ENCODE measurements around the gene NRP2. TPM values are rescaled to one million over a fixed set of nuclear protein-coding genes. Genes with fewer than 3 reads are reported as not detected.

Gene NRP2
- total RNA-seq, 2 experiments from 2014 or later, result 2.9 to 3.3 TPM

GRCh38 chr2:205758500-205758899 lies 76.2 kb downstream of the NRP2 start:
- Mint-ChIP-seq H3K4me3 (no peak overlapping the region), H3K9me3 (no peaks in the 10 kb centered on the region), H3K36me3 (no peaks in the 10 kb centered on the region), H3K27ac (no peak overlapping the region), H3K27me3 (peaks cover 15% of the 10 kb centered on the region), H3K4me1 (no peaks in the 10 kb centered on the region)
- DNase-seq (no peak), ATAC-seq (ENCODE audit: low read depth) (no peak)
- POLR2A ChIA-PET, result no interaction called here

GRCh38 chr2:205759257-205759656 lies 77.0 kb downstream of the NRP2 start:
- H3K27ac Mint-ChIP-seq, result no peak overlapping the region
- H3K4me3 Mint-ChIP-seq, result no peak overlapping the region
- H3K27me3 Mint-ChIP-seq, result peaks cover 18% of the 10 kb centered on the region
- ATAC-seq (ENCODE audit: low read depth) (no peak), DNase-seq (no peak)
- no peaks in the 10 kb centered on the region for H3K36me3 Mint-ChIP-seq
- POLR2A ChIA-PET, result no interaction called here
- no peaks in the 10 kb centered on the region for H3K9me3 Mint-ChIP-seq
- no peaks in the 10 kb centered on the region for H3K4me1 Mint-ChIP-seq

DNA sequence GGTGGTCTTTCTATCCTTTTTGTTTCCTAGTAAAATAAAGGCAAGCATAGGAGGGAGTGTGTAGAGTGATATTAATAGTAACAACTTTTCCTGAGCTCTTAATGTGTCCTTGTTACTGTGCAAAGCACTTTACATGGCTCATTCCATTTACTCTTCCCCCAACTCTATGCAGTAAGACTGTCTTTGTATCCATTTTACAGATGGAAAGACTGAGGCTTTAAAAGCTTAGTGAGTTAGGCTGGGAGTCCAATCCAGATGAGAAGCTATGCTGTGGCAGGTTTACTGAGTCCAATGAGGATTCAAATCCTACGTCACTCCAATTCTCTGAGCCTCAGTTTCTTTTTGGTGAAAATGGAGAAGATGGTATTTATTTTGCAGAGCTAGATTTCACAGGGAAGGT lies 77.4 kb downstream of the NRP2 start:
- no peaks in the 10 kb centered on the region for H3K9me3 Mint-ChIP-seq
- H3K27ac Mint-ChIP-seq, result no peak overlapping the region
- no peaks in the 10 kb centered on the region for H3K4me1 Mint-ChIP-seq
- H3K36me3 Mint-ChIP-seq, result no peaks in the 10 kb centered on the region
- no peak overlapping the region for H3K4me3 Mint-ChIP-seq
- H3K27me3 Mint-ChIP-seq, result peaks cover 20% of the 10 kb centered on the region
- POLR2A ChIA-PET, result no interaction called here
- no peak for ATAC-seq (ENCODE audit: low read depth)
- no peak for DNase-seq

GRCh38 chr2:205760157-205760556 lies 77.9 kb downstream of the NRP2 start:
- no peak overlapping the region for H3K4me3 Mint-ChIP-seq
- ATAC-seq (ENCODE audit: low read depth) (no peak), DNase-seq (no peak)
- peaks cover 20% of the 10 kb centered on the region for H3K27me3 Mint-ChIP-seq
- H3K36me3 Mint-ChIP-seq, result no peaks in the 10 kb centered on the region
- H3K27ac Mint-ChIP-seq, result no peak overlapping the region
- H3K4me1 Mint-ChIP-seq, result no peaks in the 10 kb centered on the region
- POLR2A ChIA-PET, result no interaction called here
- no peaks in the 10 kb centered on the region for H3K9me3 Mint-ChIP-seq

DNA sequence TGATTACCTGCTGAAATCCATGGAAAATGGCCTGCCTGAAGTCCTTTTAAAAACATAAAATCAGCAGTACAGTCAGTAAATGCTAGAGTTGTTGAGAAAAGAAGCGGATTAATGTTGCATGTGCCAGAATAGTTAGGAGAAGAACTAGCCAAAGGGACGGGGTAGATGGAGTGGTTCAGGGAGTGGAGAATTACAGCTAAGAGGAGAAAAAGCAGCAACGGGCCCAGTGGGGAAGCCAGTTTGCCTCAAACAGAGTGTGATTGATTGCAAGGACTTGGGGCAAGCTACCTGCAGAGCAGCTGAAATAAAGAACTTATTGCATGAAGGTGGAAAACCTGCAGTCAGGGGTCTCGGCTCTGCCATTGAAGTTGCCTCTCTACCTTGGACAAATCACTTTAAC lies 79.1 kb downstream of the NRP2 start:
- Mint-ChIP-seq H3K4me3 (no peak overlapping the region), H3K27ac (no peak overlapping the region), H3K27me3 (peaks cover 18% of the 10 kb centered on the region), H3K36me3 (no peaks in the 10 kb centered on the region), H3K9me3 (no peaks in the 10 kb centered on the region), H3K4me1 (no peaks in the 10 kb centered on the region)
- POLR2A ChIA-PET, result no interaction called here
- ATAC-seq (ENCODE audit: low read depth), result no peak
- DNase-seq, result no peak

GRCh38 chr2:205762881-205763280 lies 80.6 kb downstream of the NRP2 start:
- POLR2A ChIA-PET, result no interaction called here

GRCh38 chr2:205763708-205764211 lies 81.5 kb downstream of the NRP2 start:
- Mint-ChIP-seq H3K27ac (no peak overlapping the region), H3K36me3 (no peaks in the 10 kb centered on the region), H3K27me3 (peaks cover 24% of the 10 kb centered on the region), H3K4me3 (no peak overlapping the region), H3K9me3 (no peaks in the 10 kb centered on the region), H3K4me1 (no peaks in the 10 kb centered on the region)
- POLR2A ChIA-PET, result no interaction called here
- ATAC-seq (ENCODE audit: low read depth), result no peak
- DNase-seq, result peak; percentile 33

More at GRCh38 chr2:205762881-205763280, 80.6 kb downstream of the NRP2 start:
- Mint-ChIP-seq H3K27ac (no peak overlapping the region), H3K4me3 (no peak overlapping the region), H3K36me3 (no peaks in the 10 kb centered on the region), H3K9me3 (no peaks in the 10 kb centered on the region), H3K27me3 (peaks cover 24% of the 10 kb centered on the region), H3K4me1 (no peaks in the 10 kb centered on the region)
- ATAC-seq (ENCODE audit: low read depth) (no peak), DNase-seq (no peak)

GRCh38 chr2:205764270-205764746 lies 82.0 kb downstream of the NRP2 start:
- ATAC-seq (ENCODE audit: low read depth), result no peak

GRCh38 chr2:205765151-205765550 lies 82.8 kb downstream of the NRP2 start:
- no peaks in the 10 kb centered on the region for H3K9me3 Mint-ChIP-seq
- H3K27ac Mint-ChIP-seq, result no peak overlapping the region
- H3K27me3 Mint-ChIP-seq, result peaks cover 28% of the 10 kb centered on the region
- POLR2A ChIA-PET, result interaction anchor here (0.6 kb wide), 1 partner anchor 48 kb away, joined by 3 read pairs; no protein-coding TSS in a partner anchor
- peaks cover 3% of the 10 kb centered on the region for H3K4me1 Mint-ChIP-seq
- DNase-seq, result no peak
- no peak overlapping the region for H3K4me3 Mint-ChIP-seq
- no peak for ATAC-seq (ENCODE audit: low read depth)
- H3K36me3 Mint-ChIP-seq, result no peaks in the 10 kb centered on the region

More at GRCh38 chr2:205764270-205764746, 82.0 kb downstream of the NRP2 start:
- Mint-ChIP-seq H3K9me3 (no peaks in the 10 kb centered on the region), H3K36me3 (no peaks in the 10 kb centered on the region), H3K4me1 (no peaks in the 10 kb centered on the region), H3K27ac (no peak overlapping the region), H3K27me3 (peaks cover 25% of the 10 kb centered on the region), H3K4me3 (no peak overlapping the region)
- POLR2A ChIA-PET, result no interaction called here
- no peak for DNase-seq

DNA sequence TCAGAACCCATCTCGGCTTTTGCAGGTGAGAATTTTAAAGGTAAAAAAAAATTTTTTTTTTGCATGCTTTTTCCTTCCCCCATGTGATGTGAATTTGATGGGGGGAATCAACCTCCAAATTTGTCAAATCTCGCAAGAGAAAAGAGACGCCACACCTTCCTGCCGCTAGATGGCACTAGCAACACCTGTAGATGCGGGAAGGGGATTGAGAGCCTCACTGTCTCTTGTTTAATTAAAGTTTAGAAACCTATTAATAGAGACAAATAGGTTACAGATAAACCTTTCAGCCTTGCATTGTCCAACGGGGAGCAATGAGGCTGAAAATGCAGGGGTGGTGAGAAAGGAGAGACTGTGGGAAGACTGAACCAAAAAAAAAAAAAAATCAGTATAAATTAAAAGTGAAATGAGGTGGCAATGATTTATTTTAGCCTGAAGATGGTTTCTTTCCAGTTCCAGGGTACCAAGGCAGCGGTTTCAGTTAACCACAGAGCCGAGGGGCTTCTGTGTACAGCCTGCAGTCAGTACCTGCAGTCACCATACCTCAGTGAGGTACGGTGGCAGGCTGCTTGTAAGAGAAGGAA lies 84.6 kb downstream of the NRP2 start:
- no peak overlapping the region for H3K4me3 Mint-ChIP-seq
- POLR2A ChIA-PET, result no interaction called here

DNA sequence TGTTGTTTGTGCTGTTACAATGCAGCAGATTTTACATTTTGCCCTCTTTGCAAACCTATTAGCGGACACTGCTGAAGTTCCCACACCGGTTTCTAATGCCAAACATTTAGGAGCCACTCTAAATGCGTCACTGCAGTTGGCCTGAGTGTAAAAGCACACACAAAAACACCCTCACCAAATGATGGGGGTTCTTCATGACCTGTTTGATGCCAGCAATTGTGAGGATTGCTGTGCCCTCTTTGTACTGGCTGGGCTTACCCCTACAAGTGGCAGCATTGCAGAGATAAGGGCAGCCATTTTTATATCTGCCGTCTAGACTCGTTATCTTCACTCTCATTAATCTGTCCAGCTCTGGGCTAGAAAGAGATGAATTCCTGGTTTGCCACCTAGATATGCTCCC lies 85.3 kb downstream of the NRP2 start:
- Mint-ChIP-seq H3K27ac (no peak overlapping the region), H3K4me1 (peaks cover 3% of the 10 kb centered on the region), H3K9me3 (no peaks in the 10 kb centered on the region), H3K27me3 (peaks cover 30% of the 10 kb centered on the region), H3K36me3 (no peaks in the 10 kb centered on the region), H3K4me3 (no peak overlapping the region)
- DNase-seq (no peak), ATAC-seq (ENCODE audit: low read depth) (no peak)
- POLR2A ChIA-PET, result no interaction called here

More for the DNA sequence above, 84.6 kb downstream of the NRP2 start:
- no peak overlapping the region for H3K27ac Mint-ChIP-seq
- peaks cover 36% of the 10 kb centered on the region for H3K27me3 Mint-ChIP-seq
- ATAC-seq (ENCODE audit: low read depth) (no peak), DNase-seq (peak; percentile 49)
- peaks cover 3% of the 10 kb centered on the region for H3K4me1 Mint-ChIP-seq
- no peaks in the 10 kb centered on the region for H3K9me3 Mint-ChIP-seq
- no peaks in the 10 kb centered on the region for H3K36me3 Mint-ChIP-seq

DNA sequence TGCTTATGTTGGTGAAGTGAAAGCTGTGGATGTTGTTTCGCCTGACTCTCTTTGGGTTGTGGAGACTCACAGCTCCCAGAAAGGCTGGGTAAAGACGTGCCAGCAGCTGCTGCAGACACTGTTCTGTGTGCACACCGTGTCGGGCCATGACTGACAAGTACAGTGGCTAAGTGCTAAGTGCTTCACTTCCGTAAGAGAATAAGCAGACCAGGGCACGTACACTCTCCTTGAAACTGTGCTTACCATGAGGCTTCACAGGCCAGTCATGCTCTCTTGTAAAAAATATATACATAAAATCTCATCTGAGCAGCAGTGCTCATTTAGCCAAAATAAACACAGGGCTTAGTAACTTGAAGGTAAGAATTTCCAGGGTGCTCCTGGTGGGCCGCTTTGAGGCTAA lies 86.0 kb downstream of the NRP2 start:
- no peak for DNase-seq
- peaks cover 27% of the 10 kb centered on the region for H3K27me3 Mint-ChIP-seq
- peaks cover 3% of the 10 kb centered on the region for H3K4me1 Mint-ChIP-seq
- no peak overlapping the region for H3K27ac Mint-ChIP-seq
- H3K9me3 Mint-ChIP-seq, result no peaks in the 10 kb centered on the region
- no peak overlapping the region for H3K4me3 Mint-ChIP-seq
- POLR2A ChIA-PET, result no interaction called here
- no peaks in the 10 kb centered on the region for H3K36me3 Mint-ChIP-seq
- no peak for ATAC-seq (ENCODE audit: low read depth)

DNA sequence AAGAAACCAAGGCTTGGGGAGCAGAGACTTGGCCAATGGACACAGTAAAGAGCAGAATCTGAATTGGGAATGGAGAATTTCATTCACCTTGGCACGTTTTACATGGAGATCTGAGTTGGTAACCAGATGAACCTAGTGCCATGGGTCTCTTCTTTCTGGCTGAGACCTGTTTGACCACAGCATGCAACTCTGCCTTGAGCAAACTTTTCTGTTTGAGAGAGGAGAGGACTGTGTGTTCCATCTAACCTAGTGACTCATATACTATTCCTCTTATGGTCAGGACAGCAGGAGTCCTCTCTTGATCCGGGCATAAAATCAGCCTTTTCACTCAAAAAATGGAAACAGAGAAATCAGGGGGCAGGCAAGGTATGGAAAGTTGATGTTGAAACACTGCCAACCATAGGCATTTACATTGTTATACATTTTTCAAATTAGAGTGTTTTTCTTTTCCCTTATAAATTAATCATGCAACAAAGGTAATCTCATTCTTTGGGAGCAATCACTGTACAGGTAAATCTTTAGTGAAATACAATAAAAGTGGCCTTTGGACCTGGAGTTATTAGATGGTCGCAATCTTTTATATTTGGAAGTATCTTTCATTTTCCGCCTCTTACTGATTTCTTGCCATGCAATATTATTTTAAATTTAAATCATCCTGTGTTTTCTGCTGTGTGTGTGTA lies 86.7 kb downstream of the NRP2 start:
- H3K36me3 Mint-ChIP-seq, result no peaks in the 10 kb centered on the region
- POLR2A ChIA-PET, result no interaction called here
- H3K27ac Mint-ChIP-seq, result no peak overlapping the region
- ATAC-seq (ENCODE audit: low read depth), result no peak
- peaks cover 3% of the 10 kb centered on the region for H3K4me1 Mint-ChIP-seq
- H3K27me3 Mint-ChIP-seq, result peaks cover 29% of the 10 kb centered on the region
- H3K4me3 Mint-ChIP-seq, result no peak overlapping the region
- no peak for DNase-seq
- no peaks in the 10 kb centered on the region for H3K9me3 Mint-ChIP-seq

DNA sequence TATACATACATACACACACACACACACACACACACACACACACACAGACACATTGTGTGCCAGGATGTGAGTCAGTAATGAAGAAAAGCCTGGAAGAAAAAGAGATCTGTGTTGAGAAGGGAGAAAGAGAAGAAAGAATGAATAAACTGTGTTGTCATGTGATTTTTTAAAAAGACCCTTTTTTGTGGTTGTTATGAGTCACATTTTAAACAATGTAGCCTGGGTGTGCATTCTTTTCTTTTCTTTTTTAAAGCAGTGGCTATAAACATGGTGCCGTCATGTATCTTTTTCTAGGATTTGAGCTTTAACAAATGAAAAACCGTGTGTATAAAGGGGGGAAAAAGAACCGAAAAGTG lies 87.2 kb downstream of the NRP2 start:
- H3K4me1 Mint-ChIP-seq, result peaks cover 3% of the 10 kb centered on the region
- no peak overlapping the region for H3K4me3 Mint-ChIP-seq
- no peak overlapping the region for H3K27ac Mint-ChIP-seq
- DNase-seq (no peak), ATAC-seq (ENCODE audit: low read depth) (no peak)
- no peaks in the 10 kb centered on the region for H3K9me3 Mint-ChIP-seq
- no peaks in the 10 kb centered on the region for H3K36me3 Mint-ChIP-seq
- peaks cover 24% of the 10 kb centered on the region for H3K27me3 Mint-ChIP-seq
- POLR2A ChIA-PET, result no interaction called here

All from activated naive CD8-positive, alpha-beta T cell treated with anti-CD3 and anti-CD28 coated beads, Interleukin-2, amount 10 ng/mL, durations not matched to agents 7 days and 5 days (primary cell).